HG03354 (cell line): ENCODE results near the gene NAV2.

ENCODE experiments used
- ATAC-seq: cut with Tn5 transposase; IDR thresholded peaks from one replicate; pipeline ENCODE4 v1.9.1; 2021; ENCODE audit warnings: mild to moderate bottlenecking; ENCODE audit not compliant: unreplicated experiment, poor library complexity, severe bottlenecking

NAV2 gene

GRCh38 chr11:19931771-19932369, 219.2 kb downstream of the NAV2 start:
- ATAC-seq: no peak

DNA sequence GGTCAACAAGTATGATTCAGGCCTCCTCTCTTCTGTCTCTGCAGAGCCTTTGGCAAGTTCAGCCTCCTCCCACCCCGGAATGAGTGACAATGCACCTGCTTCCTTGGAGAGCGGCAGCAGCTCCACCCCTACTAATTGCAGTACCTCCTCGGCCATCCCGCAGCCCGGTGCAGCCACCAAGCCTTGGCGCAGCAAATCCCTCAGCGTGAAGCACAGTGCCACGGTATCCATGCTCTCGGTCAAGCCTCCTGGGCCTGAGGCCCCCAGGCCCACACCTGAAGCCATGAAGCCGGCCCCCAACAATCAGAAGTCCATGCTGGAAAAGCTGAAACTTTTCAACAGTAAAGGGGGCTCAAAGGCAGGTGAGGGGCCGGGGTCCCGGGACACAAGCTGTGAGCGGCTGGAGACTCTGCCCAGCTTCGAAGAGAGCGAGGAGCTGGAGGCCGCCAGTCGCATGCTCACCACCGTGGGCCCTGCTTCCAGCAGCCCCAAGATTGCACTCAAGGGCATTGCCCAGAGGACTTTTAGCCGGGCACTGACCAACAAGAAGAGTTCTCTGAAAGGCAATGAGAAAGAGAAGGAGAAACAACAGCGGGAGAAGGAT, 220.6 kb downstream of the NAV2 start:
- ATAC-seq: no peak

- no peak for ATAC-seq
Observed at GRCh38 chr11:19933801-19934488, 221.3 kb downstream of the NAV2 start.

GRCh38 chr11:19934828-19935259, 222.2 kb downstream of the NAV2 start:
- ATAC-seq: no peak

- no peak for ATAC-seq
Observed at GRCh38 chr11:19935507-19935906, 222.9 kb downstream of the NAV2 start.

DNA sequence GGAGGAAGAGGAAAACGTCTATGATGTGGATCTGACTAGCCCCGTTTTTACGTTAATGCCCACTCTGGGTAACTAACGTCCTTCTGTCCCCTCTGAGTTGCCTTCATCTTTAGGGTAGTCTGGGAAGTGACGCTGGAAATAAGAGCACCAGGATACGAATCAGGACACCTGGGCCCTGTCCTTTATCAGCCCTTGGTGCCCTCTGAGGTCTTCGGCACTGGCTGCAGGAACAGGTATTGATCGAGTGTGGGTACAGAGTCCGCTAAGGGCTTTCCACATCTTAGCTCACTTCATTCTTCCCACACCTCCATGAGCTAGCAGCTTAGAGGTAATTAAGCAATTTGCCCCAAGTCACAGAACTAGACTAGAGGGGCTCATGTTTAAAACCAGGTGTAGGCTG, 223.8 kb downstream of the NAV2 start:
- no peak for ATAC-seq

GRCh38 chr11:19938169-19938856, 225.7 kb downstream of the NAV2 start:
- peak; percentile 85 for ATAC-seq

GRCh38 chr11:19938866-19939265, 226.2 kb downstream of the NAV2 start:
- no peak for ATAC-seq

GRCh38 chr11:19939415-19939929, 226.8 kb downstream of the NAV2 start:
- no peak for ATAC-seq

- ATAC-seq: no peak
Observed at GRCh38 chr11:19940831-19941230, 228.2 kb downstream of the NAV2 start.

DNA sequence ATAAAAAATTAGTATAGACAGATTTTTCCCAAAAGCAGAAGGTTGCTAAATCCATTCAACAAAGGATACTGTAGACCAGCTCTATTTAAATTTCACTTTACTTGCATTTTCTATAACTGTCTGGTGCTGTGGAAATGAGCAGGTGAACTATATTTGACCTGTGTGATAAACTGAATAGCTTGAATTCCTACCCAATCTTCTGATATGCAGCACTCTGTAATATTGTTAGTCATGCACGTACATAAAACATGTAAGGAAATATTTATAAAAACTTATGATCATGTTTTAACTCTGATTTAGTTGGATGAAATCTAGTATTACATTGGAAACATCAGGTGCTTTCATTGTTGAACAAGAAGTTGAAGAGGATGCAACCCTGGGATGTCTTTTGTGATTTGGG, 234.0 kb downstream of the NAV2 start:
- no peak for ATAC-seq

- no peak for ATAC-seq
Observed at GRCh38 chr11:19947537-19948114, 235.0 kb downstream of the NAV2 start.

DNA sequence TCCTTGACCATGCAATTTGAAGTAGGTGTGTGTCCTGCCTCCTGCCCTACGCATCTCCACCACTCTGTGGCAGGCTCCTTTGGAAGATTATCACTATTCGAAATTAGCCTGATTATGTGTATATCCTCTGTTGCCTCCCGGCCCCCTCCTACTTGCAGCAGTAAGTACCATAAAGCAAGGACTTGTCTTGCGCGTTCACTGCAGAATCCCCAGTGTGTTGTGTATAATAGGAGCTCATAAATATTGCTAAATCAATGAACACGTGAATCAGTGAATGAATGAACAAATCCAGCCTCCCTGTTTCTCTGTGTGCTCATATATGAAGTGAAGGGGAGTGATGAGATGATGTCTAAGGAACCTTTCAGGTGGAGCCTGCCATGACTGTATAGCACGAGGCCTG, 237.0 kb downstream of the NAV2 start:
- no peak for ATAC-seq

DNA sequence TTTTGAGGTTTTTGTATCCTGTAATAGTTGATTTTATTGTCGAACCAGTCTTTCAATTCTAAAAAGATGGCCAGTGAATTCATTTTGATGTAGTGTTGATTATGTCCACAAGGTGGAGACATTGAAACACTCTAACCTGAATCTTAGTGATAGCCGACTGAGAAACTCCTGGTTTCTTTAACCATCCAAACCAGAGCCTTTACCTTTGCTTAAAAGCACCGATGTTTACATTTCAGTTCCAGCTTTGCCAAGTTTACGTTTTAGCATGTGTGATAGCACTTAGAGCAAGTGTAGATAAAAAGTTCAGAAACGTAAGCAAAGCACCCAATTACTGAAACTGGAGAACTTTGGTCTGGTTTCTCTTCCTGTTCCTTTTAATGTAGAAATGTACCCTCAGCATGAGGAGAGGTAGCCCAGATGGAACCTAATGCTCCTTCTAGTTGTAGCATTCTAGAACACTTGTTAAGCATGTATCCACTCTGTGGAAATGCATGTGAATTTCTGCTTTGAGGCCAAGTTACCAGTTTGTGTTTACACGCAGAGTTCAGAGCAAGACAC, 239.0 kb downstream of the NAV2 start:
- ATAC-seq: peak; percentile 94

- ATAC-seq: no peak
Observed at GRCh38 chr11:19952116-19952605, 239.5 kb downstream of the NAV2 start.

DNA sequence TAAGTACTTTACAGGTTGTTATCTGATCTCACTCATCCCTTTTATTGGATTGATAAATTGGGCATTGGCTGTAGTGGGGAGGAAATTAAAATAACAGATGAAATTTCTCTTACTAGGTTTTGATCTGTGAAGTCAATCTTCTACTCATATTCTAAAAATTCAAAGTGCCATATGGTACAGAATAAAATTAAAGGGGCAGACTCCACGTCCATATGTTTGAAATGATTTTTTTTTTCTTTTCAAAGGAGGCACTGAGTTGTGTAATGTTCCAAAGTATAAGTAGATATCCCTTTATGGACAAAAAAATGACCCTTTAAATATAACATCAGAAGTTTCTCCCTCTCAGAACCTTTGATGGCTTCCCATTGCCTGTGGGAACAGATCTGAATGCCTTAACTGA, 240.3 kb downstream of the NAV2 start:
- ATAC-seq: no peak

- ATAC-seq: no peak
Observed at GRCh38 chr11:19953336-19953735, 240.7 kb downstream of the NAV2 start.

DNA sequence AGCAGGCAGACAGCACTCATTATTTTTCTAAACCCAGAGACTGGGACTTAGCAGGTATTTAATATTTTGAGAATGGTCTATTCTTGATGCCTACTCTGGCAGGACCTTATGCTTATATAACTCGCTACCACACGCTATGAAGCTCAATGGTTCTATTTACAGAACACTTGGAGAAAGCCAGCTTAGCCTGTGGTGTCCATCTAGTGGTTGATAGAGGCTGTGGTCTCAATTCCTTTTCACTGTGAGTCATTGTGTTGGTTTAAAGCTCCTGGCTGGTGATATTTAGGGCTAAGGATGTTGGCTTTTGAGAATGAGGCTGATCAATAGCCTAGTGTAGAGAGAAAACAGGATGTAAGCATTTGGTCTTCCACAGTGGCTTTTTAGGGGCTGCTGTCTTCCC, 241.3 kb downstream of the NAV2 start:
- ATAC-seq: no peak

DNA sequence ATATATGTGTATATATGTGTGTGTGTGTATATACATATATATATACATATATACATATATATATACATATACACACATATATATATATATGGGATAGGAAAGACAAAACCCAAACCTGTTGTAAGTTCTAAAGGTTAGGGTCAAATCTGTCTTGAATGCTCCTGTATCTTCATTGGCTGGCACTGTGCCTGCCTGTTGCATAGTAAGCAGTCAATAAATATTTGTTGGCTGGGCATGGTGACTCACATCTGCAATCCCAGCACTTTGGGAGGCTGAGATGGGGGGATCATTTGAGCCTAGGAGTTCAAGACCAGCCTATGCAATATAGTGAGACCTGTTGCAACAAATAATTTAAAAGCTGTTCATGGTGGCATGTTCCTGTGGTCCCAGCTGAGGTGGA, 242.3 kb downstream of the NAV2 start:
- ATAC-seq: no peak

GRCh38 chr11:19955660-19956059, 243.0 kb downstream of the NAV2 start:
- ATAC-seq: no peak
